ENCODE measurements around the gene CXCL3. TPM values are rescaled to one million over a fixed set of nuclear protein-coding genes. Genes with fewer than 3 reads are reported as not detected.

The CXCL3 gene
- total RNA-seq, 4 donors from 2014 or later: 1.5 TPM; not detected in 3

DNA sequence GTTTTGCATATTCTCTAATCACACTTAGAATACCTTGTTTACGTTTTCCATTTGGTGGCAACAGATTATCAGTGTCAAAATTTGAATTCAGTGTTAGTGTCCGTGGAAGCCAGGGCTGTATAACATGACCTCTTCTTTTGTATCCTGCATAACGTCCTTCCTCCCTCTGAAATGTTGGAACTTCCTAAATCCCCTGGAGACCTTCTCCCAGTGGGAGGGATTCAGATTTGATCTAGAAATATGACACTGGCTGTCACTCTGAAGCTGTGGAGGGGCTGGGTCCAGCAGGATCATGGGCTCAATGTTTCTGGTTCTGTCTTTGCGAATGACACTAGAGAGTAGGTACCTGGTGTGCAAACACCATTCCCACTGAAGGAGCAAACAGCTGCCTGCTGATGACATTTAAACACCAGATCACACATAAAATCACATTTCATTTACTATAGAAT lies 850 bp upstream of the CXCL3 start:
- 22 to 25% methylated on average over 4 of the region's 4 CpGs for WGBS, 2 donors
- TF ChIP-seq, protein P1, sequence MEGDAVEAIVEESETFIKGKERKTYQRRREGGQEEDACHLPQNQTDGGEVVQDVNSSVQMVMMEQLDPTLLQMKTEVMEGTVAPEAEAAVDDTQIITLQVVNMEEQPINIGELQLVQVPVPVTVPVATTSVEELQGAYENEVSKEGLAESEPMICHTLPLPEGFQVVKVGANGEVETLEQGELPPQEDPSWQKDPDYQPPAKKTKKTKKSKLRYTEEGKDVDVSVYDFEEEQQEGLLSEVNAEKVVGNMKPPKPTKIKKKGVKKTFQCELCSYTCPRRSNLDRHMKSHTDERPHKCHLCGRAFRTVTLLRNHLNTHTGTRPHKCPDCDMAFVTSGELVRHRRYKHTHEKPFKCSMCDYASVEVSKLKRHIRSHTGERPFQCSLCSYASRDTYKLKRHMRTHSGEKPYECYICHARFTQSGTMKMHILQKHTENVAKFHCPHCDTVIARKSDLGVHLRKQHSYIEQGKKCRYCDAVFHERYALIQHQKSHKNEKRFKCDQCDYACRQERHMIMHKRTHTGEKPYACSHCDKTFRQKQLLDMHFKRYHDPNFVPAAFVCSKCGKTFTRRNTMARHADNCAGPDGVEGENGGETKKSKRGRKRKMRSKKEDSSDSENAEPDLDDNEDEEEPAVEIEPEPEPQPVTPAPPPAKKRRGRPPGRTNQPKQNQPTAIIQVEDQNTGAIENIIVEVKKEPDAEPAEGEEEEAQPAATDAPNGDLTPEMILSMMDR (IDR thresholded peaks at IDR 0.05): no peak
- TF ChIP-seq POLR2A (IDR thresholded peaks at IDR 0.05) (no peak), EP300 (IDR thresholded peaks at IDR 0.05) (no peak)
- Histone ChIP-seq H3K27me3 (no peaks in the 10 kb centered on the region), H3K4me1 (peaks cover 0 to 9% (median 3%) of the 10 kb centered on the region in 4 donors), H3K9me3 (no peaks in the 10 kb centered on the region), H3K36me3 (no peaks in the 10 kb centered on the region), H3K4me3 (peak overlapping the region; percentile 51 to 76 (median 60)), H3K27ac (peak overlapping the region in 2 of 4 donors; percentile 51 to 76)
- no peak for DNase-seq (ENCODE audit: low spot score in 2 of 2)

DNA sequence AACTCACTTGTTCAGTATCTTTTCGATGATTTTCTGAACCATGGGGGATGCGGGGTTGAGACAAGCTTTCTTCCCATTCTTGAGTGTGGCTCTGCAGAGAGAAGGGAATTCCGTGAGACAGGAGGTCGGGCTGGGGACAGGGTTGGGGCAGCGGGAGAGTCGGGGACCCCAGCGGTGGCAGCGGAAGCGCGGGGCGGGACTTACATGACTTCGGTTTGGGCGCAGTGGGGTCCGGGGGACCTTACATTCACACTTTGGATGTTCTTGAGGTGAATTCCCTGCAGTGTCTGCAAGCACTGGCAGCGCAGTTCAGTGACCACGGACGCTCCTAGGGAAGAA lies 434 bp downstream of the CXCL3 start:
- no peaks in the 10 kb centered on the region for H3K9me3 ChIP-seq
- no peak for DNase-seq (ENCODE audit: low spot score in 2 of 2)
- 3 to 6% methylated on average over 15 to 17 of the region's 17 CpGs for WGBS, 2 donors
- no peaks in the 10 kb centered on the region for H3K27me3 ChIP-seq
- H3K4me3 ChIP-seq: peak overlapping the region; percentile 51 to 76 (median 60)
- H3K4me1 ChIP-seq: peaks cover 0 to 9% (median 3%) of the 10 kb centered on the region in 4 donors
- peak overlapping the region in 2 of 4 donors; percentile 62 to 76 for H3K27ac ChIP-seq
- TF ChIP-seq, protein P1 (IDR thresholded peaks at IDR 0.05): no peak
- TF ChIP-seq EP300 (IDR thresholded peaks at IDR 0.05): no peak
- no peak for TF ChIP-seq POLR2A (IDR thresholded peaks at IDR 0.05)
- no peaks in the 10 kb centered on the region for H3K36me3 ChIP-seq

DNA sequence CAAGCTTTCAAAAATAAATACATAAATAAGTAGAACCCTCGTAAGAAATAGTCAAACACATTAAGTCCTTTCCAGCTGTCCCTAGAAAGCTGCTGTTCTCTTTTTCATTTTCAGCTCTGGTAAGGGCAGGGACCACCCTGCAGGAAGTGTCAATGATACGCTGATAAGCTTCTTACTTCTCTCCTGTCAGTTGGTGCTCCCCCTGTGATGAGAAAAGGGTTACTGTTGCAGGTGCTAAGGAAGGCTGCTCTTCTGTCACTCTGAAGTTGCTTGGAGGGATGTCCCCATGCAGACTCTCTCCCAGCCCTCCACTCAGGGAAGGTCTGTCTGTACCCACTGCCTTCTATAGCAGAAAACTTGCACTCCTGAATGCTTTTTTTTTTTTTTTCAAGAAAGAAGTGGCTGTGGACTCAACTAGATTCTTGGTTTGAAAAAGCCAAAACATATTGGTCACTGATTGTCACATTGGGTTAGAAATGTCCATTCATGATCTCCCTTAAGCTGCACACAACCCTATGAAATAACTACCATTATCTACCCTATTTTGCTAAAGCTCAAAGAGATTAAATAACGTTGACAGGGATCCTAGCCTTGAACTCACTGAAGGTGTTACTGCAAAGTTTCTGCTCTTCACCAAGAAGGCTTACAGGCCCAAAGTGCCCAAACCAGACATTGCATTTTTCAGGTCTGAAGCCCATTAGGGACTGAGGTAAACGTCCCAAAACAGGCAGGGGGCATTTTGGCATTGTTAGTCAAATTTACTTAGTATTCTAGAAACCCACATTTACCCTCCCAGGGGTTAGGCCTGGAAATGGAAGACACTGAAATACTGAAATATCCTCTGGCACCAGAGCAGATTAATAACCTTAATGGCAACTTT lies 1.2 kb downstream of the CXCL3 start:
- H3K27me3 ChIP-seq: no peaks in the 10 kb centered on the region
- no peak for DNase-seq (ENCODE audit: low spot score in 2 of 2)
- H3K4me3 ChIP-seq: peak overlapping the region in 2 of 4 donors; percentile 59 to 76
- no peaks in the 10 kb centered on the region for H3K9me3 ChIP-seq
- no peak overlapping the region for H3K27ac ChIP-seq
- TF ChIP-seq, protein P1 (IDR thresholded peaks at IDR 0.05): no peak
- TF ChIP-seq POLR2A (IDR thresholded peaks at IDR 0.05) (no peak), EP300 (IDR thresholded peaks at IDR 0.05) (no peak)
- H3K36me3 ChIP-seq: no peaks in the 10 kb centered on the region
- WGBS, 2 donors: 57% methylated on average over 4 of the region's 4 CpGs
- peaks cover 0 to 9% (median 3%) of the 10 kb centered on the region in 4 donors for H3K4me1 ChIP-seq

DNA sequence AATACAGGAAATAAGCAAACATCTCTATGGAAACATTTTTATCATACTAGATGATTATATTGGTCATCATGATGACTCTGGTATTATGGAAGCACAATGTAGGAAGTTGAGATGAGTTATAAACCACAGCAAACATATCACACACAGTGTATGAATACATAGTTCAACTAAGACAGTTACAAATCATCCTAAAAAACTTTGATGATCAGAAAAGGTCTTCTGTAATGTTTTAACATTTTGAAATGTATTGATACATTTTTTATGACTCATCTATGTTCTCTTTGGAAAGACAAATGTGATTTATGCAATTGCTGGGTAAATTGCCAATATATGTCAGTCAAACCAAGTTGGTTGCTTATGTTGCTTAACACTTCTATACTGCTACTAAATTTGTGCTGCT lies 4.8 kb downstream of the CXCL3 start:
- no peaks in the 10 kb centered on the region for H3K27me3 ChIP-seq
- no peak overlapping the region for H3K27ac ChIP-seq
- H3K36me3 ChIP-seq: no peaks in the 10 kb centered on the region
- TF ChIP-seq POLR2A (IDR thresholded peaks at IDR 0.05) (no peak), EP300 (IDR thresholded peaks at IDR 0.05) (no peak)
- TF ChIP-seq, protein P1 (IDR thresholded peaks at IDR 0.05): no peak
- no peaks in the 10 kb centered on the region for H3K9me3 ChIP-seq
- H3K4me1 ChIP-seq: peaks cover 0 to 9% (median 0%) of the 10 kb centered on the region in 4 donors
- H3K4me3 ChIP-seq: no peak overlapping the region
- DNase-seq (ENCODE audit: low spot score in 2 of 2): no peak

DNA sequence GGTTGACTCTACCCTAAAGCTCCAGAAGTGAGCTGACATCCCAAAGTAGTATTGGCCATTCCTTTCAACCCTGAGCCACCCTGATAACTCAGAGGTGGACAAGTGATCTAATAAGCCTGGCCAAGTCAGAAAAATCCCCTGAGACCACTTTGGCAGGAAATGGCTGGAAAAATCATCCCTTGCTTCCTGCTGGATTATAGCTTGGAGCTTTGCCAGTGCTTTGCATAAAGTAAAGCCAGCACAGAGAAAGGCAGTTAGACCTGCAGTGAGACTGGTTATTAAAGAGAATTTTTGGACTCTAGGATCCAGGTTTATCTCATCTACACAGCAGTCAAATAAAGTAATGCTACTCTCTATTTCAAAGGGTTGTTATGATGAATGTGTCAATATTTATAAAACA lies 6.4 kb downstream of the CXCL3 start:
- TF ChIP-seq POLR2A (IDR thresholded peaks at IDR 0.05) (no peak), EP300 (IDR thresholded peaks at IDR 0.05) (no peak)
- TF ChIP-seq, protein P1 (IDR thresholded peaks at IDR 0.05): no peak
- no peaks in the 10 kb centered on the region for H3K27me3 ChIP-seq
- no peak overlapping the region for H3K27ac ChIP-seq
- no peak for DNase-seq (ENCODE audit: low spot score in 2 of 2)
- H3K4me1 ChIP-seq: no peaks in the 10 kb centered on the region
- H3K9me3 ChIP-seq: no peaks in the 10 kb centered on the region
- H3K4me3 ChIP-seq: no peak overlapping the region
- H3K36me3 ChIP-seq: no peaks in the 10 kb centered on the region

Data from tibial nerve (tissue), 4 donors.